T-helper 9 cell (primary cell): ENCODE measurements around the gene GZMM.
"Not testable (repeated sequence)": the region's sequence is repeated elsewhere in the genome, so short reads cannot be mapped to it uniquely, and the experiment has no call there.

Source experiments
- DNase-seq: peaks from one replicate; pipeline ENCODE4 v3.0.0-alpha.2; 2020

Gene GZMM

DNA sequence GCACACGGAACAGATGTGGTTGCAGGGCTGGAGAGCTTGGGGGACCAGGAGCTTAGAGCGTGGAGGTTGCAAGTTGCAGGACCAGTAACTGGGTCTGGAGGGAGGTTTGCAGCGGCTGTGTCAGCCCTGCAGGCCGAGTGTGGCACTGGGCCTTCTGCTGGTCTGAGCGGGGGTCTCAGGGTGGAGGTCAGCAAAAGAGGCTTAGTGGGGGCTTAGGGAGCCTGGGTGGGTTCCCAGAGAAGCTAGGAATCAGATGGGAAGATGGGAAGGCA lies 40.1 kb downstream of the GZMM start:
- no peak for DNase-seq

DNA sequence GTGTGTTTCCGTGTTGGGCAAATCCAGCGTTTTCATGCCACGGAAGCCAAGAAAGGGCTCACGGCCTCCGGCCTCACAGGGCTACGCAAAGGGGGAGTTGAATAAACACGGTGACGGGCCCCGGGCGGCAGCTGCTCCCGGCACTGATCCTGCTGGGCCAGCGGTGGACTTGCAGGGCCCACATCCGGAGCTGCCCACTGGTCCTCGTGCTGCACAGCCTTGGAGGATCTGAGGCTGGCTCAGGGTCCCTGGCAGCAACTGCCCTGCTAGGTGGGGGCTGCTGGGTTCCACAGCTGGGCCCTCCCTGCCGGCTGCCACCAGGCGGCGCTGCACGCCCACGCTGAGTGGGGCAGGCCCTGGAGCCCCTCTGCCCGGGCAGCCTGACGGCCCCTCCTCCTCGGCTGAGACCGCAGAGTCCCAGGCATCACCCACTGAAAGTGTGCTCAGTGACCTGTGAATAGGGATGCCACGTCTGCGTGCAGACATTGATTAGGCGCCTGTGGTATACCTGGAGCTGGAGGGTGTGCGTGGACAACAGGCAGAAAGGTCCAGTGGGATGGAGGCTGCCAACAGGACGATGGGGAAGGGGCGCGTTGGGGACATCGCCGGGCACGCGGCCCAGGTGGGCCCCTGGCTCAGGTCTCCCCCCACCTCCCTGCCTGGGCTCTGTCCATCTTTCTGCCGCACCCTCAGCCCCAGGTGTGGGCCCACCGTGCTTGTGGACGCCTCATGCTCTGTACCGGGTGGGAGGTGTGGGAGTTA lies 40.6 kb downstream of the GZMM start:
- DNase-seq = peak; percentile 65

DNA sequence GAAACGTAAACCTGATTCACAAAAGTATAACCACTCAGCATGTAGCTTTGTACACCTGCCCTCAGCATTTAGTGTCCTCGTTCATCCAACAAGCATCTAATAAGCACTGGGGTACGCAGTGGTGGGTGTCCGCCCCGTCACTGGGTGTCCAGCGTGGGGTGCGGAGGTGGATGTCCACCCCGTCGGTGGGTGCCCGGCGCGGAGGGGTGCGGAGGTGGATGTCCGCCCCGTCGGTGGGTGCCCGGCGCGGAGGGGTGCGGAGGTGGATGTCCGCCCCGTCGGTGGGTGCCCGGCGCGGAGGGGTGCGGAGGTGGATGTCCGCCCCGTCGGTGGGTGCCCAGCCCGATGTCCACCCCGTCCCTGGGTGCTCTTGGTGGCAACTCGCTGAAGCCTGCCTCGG lies 41.3 kb downstream of the GZMM start:
- DNase-seq = not testable (repeated sequence)

DNA sequence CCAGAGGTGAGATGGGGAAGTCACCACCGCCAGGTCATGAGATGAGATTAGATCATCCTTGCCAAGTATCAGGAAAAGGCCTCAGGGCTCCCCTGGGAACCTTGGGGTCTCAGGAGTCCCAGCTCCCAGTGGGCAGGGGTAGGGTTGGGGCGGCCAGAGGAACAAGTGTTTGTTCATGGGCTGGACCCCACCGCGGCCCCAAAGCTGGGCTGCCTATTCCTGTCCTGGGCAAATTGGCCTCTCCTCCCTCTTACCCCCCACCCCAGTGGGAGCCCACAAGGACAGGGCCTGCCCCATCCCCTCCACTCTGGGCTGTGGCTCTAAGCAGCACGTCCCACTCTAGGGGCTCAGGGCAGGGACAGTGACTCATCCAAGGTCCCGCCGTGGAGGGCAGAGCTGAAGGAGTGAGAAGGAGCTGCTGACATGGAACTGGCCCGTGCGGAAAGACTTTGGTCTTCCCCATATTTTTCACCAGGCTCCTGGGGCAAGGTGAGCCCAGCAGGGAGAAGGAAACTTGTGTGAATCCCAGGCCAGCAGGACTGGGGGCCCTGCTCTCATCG lies 41.8 kb downstream of the GZMM start:
- no peak for DNase-seq

DNA sequence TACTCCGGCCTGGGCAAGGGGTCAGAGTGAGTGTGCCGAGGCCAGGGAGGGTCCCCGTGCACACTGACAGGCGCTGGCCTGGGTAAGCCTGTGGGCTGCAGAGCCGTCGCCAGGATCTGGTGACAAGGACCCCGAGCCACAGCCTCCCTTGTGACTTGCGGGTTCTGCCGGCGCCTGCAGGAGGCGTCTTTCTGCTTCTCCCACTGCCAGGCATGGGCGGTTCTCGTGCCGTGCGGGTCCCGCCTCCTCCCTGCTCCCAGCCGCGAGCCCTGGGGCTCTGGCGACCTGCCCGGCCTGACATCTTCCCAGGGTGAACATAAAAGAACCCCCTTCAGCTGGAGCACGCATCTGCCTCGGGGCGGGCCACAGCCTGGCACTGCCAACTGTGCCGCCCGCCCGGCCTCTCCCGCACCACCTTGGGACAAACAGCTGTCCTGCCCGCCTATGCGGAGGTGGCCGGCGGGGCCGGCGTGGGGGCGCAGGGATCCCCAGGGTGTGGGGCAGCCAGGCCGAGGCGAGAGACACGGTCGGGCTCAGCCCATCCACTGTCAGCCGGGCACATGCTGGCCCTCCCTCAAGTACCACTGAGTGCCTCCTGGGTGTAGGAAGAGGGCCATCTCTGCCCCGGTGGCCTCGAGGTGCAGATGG lies 44.4 kb downstream of the GZMM start:
- peak; percentile 51 for DNase-seq

DNA sequence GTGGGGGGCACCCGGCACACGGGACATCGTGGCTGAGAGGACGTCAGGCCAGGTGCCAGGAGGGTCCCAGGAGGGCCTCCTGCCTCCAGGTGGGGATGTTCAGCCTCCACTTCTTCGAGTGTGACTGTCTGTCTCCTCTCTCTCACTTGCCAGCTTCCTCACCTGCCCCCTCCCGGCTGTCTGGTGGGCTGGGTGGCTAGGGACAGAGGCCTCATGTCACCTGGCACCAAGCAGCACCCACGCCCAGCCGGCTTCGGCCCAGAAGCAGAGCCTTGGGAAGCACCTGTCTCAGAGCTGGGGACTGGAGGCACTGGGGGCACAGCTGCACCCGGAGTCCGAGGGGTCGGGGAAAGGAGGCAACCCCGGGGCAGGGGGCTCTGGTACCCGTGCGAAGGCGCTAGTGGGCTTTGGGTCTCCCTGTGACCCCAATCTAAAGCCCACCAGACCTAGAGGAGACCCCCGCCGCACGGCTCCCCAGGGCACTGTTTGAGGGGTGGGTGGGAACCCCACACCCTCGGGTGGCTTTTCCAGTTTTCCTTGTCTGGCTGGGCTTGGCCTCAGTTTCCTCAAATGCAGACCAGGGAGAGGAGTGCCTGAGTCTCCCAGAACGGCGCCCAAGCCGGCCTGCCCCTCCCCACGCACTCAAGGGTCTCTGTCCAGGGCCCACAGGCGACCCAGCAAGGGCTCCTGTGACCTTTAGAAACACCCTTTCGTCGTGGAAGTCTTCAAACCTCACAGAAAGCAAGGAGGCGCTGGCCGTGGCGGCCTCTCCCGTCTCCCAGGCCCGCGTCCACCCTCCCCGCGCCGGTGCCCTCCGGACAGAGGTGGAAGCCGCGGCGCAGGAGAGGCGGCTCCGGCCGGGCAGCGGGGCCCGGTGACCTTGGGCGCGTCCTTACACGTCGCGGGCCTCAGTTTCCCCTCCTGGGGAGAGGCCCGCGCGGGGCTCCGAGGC lies 45.2 kb downstream of the GZMM start:
- DNase-seq = no peak

DNA sequence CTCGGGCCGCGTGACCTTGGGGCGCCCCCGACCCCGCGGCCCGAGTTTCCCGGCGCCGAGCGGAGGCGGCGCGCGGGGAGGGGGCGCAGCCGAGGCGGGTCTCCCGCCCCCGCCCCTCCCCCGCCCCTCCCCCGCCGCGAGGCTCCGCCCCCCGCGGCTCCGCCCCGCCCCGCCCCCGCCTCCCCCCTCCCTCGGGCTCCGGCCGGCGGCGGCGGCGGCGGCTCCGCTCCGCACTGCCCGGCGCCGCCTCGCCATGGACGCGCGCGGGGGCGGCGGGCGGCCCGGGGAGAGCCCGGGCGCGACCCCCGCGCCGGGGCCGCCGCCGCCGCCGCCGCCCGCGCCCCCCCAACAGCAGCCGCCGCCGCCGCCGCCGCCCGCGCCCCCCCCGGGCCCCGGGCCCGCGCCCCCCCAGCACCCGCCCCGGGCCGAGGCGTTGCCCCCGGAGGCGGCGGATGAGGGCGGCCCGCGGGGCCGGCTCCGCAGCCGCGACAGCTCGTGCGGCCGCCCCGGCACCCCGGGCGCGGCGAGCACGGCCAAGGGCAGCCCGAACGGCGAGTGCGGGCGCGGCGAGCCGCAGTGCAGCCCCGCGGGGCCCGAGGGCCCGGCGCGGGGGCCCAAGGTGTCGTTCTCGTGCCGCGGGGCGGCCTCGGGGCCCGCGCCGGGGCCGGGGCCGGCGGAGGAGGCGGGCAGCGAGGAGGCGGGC lies 46.0 kb downstream of the GZMM start, which contains the start of gene HCN2:
HCN2 (plus strand) TSS at position 189 of the 703 bp plus-strand sequence; CDS start at position 254, 65 bp downstream.
- no peak for DNase-seq

DNA sequence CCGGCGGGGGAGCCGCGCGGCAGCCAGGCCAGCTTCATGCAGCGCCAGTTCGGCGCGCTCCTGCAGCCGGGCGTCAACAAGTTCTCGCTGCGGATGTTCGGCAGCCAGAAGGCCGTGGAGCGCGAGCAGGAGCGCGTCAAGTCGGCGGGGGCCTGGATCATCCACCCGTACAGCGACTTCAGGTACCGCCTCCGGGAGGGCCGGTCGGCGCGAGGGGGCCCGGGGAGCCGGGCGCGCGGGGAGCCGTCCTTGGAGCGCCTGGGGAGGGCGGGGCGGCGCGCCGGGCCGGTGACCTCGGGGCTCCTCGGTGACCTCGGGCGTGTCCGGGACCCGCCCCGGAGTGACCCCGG lies 46.5 kb downstream of the GZMM start:
- DNase-seq = no peak

DNA sequence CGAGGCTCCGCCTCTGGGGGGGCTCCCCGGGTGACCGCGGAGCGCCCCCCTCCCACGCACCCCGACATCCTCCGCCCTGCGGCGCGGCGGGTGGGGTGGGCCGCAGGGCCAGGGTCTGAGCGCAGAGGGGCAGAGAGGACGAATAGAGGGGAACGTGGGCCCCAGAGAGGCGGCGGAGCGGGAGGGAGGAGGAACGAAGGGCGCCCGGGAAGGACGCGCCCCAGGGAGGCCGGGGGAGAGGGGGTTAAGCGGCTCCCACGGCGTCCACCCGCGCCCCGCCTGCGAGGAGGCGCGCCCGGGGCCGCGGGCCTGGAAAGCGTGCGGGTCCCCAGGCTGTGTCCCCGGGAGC lies 46.9 kb downstream of the GZMM start:
- no peak for DNase-seq

DNA sequence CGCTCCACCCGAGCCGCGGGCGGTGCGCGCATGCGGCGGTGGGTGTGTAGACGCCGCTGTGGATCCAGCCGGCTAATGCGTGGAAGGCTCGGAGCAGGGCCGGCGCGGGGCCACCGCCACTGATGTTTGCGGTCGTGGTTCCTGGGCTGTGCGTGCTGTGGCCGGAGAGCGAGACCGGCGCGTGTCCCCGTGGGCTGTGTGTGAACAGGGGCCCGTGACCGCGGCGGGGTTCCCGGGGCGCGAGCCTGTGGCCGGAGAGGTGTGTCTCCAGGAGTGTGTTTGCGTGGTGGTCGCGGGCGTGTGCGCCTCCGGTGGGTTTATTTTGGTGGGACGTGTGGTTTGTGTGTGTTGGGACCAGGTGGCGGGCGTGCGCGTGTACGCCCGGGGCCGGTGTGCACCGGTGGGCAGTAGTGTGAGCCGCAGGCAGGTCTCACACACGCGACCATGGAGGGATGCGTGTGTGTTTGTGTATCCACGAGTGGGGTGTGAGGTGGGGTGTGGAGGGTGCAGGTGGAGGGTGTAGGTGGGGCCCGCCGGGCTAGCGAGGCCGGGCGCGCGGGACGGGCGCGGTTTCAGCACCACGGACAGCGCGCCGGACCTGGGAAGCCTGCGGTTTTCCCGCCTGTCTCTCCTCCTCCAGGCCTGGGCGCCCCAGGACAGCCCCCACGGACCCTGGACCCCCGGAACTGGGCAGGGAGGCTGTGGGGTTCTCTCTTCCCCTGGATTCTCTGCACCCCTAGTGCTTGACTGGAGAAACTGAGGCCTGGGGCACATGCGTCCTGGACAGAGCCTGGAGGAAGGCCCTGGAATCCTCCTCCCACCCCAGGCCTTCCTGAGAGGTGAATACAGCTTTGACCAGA lies 47.5 kb downstream of the GZMM start:
- no peak for DNase-seq

DNA sequence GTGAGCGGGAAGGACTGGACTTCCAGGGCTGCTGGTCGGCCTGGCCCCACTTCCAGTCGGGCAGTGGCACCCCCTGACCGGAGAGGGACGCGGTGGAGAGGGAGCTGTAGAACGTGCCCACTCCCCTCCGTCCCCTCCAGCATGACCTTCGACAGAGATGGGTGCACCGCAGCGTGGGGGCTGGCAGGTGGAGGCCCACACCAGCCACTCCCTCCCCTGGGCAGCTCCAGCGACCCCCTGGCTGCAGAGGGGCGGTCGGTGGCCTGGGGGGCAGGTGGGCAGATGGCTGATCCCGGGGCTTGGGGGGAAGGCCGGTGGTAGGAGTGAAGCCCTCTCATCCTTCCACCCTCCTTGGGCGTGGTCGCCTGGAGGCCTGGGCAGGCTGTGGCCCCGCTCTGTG lies 48.2 kb downstream of the GZMM start:
- no peak for DNase-seq

DNA sequence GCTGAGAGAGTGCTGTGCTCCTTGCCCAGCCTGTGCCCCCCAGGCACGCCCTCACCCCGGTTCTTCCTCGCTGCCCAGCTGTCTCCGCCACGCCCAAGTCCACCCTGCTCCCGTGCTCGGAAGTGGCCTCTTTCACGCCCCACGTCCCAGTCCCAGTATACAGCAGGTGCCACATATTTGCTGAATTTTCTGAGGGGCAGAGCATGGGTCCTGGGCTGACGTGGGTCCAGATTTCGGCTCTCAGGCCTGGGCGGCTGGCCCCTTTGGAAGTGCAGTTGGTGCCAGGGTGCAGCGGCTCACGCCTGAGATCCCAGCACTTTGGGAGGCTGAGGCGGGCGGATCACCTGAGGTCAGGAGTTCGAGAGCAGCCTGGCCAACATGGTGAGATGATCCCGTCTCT lies 49.2 kb downstream of the GZMM start:
- DNase-seq = no peak

DNA sequence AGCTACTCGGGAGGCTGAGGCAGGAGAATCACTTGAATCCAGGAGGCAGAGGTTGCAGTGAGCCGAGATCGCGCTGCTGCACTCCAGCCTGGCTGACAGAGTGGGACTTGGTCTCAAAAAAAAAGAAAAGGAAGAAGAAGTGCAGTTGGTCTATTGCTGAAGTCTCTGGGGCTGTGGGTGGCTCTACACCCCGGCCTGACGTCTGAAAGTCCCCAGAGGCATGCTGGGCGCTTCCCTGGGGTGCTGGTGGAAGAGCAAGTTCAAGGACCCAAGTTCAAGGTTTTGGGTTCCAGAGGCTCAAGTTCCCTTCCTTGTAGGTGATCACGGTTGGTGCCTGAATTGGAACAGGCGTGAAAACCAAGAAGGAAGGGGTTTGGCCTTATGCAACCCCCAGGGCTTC lies 49.7 kb downstream of the GZMM start:
- no peak for DNase-seq

DNA sequence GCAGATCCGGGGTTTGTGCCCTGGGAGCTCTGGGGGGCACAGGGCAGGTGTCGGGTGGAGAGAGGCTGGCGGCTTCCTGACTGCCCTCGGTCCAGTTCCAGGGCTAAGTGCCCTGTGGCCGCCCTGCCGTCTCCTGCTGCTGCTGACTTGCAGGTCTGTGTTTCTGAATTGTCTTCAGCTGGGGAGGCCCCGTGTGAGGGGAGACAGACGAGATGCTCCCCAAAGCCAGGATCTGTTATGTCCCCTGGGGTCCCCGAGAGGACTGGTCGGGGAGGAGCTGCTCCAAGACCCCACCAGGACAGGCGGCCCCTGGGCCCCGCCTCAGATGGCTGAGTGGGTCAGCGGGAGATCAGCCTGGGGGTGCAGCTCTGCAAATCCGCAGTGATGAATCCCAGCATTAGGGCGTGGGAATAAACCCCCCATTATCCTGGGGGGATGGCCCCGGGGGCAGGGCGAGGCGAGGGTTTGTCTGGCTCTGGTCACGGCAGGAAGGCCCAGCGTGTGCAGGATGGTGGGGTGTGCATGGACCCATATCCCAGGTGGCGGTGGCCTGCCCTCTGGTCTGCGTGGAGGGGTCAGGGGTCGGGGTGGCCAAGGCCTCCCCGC lies 50.5 kb downstream of the GZMM start:
- no peak for DNase-seq

DNA sequence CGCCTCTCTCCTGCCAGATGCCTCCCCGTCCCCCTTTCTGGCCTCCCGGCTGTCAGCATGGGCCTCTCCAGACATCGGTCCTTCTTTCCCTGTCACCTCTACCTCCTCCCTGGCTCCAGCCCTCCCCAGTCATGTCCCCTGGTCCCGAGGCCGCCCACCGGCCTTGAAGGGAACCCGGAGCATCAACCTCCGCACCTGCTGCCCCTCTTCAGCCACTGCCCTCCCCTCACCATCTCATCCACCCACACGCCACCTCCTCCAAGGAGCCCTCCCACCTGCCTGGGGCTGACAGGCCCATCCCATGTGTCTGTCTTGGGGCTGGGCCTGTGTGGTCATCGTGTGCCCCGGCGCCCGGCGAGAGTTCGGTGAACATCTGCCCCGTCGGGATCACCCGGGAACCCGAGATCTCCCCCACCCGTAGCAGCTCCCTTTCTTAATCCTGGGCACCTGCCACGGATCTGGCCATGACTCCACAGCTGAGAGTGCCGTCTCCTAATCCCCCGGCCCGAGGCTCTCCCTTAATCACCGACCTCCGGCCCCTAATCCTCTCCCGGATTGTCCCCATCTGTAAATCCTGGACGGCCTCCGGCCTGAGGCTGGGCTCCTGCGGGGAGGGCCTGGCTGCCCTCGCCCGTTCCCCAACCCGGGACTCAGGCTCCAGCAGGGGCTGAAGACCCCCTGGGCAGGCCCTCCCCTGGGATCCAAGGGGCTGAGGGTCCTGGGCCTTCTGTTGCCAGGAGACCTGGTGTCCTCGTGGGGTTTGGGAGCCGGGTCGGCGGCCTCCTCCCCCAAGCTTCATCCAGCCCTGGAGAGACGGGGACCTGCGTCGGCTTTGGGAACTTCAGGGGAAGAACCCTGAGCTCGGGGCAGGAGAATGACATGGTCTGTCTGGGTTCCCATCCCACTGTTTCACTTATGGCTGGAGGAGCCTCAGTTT lies 51.7 kb downstream of the GZMM start:
- DNase-seq = no peak

DNA sequence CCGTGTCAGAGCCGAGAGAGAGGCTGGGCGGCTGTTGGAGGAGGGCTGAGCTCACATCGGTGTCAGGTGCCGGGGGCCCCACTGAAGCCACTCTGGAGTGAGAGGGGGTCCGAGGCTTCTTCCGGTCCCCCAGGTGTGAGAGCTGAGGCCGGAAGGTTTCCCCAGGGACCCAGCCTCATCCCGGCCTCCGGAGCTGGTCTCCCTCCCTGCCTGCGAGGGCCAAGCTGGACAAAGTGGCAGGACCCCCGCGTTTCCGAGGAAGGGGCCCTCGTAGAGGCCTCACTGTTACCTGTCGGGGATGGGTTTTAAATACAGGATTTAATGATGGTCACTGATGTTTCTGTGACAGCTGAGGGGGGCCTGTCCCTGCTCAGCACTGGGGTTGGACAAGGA lies 52.4 kb downstream of the GZMM start:
- DNase-seq = no peak

DNA sequence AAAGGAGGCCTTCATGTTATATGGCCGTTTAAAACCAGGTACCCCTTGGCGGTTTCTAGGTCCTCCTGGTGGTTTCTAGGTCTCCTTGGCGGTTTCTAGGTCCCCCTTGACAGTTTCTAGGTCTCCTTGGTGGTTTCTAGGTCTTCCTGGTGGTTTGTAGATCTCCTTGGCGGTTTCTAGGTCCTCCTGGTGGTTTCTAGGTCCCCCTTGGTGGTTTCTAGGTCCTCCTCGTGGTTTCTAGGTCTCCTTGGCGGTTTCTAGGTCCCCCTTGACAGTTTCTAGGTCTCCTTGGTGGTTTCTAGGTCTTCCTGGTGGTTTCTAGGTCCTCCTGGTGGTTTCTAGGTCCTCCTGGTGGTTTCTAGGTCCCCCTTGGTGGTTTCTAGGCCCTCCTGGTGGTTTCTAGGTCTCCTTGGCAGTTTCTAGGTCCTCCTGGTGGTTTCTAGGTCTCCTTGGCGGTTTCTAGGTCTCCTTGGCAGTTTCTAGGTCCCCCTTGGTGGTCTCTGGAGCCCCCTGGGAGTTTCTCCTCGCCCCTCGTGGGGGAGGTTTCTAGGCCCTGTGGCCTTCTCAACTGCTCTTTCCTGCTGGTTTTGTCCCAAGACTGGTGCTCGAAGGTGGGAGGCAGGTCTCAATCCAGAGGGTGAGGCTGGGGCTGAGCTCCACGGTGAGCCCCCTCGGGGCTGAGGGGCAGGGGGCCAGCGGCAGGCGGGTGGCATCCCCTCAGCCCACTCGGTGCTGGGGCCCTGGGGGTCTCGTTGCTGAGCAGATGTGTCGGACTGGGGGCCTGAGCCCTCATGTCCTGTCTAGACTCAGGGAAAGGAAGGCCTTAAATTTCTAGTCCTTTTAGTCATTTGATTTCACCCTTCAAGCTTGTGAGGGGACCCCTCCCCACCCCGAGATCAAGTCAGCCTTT lies 53.8 kb downstream of the GZMM start:
- DNase-seq = no peak
